GM19372 (cell line): ENCODE results near the gene BOD1L1.
A peak's percentile ranks its signal among the peaks of the same experiment; 100 is the strongest.

ENCODE experiments used
- ATAC-seq: cut with Tn5 transposase; IDR thresholded peaks from one replicate; pipeline ENCODE4 v1.9.1; 2021; ENCODE audit warnings: mild to moderate bottlenecking, low read depth, moderate library complexity; ENCODE audit not compliant: unreplicated experiment

The BOD1L1 gene

DNA sequence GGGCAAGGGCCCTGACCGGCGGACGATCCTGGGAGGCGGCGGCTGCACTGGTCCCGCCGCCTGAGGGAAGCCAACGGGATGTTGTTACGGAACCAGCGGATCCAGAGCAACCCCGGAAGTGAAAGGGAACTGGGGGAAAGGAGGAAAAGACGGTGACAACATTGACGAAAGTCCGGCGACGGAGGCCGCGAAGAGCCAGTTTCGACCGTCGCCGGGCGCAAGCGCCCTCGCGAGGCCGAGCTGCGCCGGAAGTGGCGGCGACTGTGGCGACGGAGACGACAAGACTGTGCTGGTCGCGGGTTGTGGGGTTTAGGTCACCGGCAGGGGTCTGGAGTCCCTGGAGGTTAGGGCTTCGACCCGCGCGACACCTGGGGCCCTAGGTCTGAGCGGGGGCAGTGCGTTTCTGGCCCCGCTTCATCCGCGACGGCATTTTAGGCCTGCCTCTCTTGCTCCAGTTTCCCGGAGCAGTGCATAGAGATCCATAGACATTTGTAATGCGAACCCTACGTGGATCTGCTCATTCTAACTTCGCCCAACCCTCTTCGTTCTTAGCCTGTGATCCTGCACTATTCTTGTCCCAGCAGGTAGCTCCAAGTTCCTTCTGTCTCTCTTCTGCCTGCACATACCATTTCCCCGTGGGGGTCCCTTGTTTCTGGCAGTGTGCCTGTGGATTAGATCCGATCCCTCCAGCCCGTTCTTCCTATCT is at the start of gene BOD1L1:
TSS of gene BOD1L1 (minus strand) at position 120 of the 706 bp plus-strand sequence. CDS start 138 bp downstream, outside the sequence.
- peak; percentile 90 for ATAC-seq

GRCh38 chr4:13674971-13675370 is 47.4 kb upstream of the BOD1L1 start:
- no peak for ATAC-seq

DNA sequence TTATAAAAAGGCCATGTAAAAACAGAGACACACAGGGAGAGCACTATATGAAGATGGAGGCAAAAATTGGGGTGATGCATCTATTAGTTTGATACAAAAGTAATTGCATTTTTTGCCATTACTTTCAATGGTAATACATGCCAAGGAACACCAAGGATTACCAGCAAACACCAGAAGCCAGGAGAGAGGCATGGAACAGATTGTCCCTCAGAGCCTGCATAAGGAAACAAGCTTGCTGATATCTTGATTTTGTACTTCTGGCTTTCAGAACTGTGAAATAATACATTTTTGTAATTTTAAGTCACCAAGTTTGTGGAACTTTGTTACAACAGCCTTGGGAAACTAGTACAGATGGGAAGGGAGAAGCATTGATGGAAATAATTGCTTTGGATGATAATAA is 45.6 kb upstream of the BOD1L1 start:
- no peak for ATAC-seq

GRCh38 chr4:13670456-13671160 is 43.1 kb upstream of the BOD1L1 start:
- no peak for ATAC-seq

DNA sequence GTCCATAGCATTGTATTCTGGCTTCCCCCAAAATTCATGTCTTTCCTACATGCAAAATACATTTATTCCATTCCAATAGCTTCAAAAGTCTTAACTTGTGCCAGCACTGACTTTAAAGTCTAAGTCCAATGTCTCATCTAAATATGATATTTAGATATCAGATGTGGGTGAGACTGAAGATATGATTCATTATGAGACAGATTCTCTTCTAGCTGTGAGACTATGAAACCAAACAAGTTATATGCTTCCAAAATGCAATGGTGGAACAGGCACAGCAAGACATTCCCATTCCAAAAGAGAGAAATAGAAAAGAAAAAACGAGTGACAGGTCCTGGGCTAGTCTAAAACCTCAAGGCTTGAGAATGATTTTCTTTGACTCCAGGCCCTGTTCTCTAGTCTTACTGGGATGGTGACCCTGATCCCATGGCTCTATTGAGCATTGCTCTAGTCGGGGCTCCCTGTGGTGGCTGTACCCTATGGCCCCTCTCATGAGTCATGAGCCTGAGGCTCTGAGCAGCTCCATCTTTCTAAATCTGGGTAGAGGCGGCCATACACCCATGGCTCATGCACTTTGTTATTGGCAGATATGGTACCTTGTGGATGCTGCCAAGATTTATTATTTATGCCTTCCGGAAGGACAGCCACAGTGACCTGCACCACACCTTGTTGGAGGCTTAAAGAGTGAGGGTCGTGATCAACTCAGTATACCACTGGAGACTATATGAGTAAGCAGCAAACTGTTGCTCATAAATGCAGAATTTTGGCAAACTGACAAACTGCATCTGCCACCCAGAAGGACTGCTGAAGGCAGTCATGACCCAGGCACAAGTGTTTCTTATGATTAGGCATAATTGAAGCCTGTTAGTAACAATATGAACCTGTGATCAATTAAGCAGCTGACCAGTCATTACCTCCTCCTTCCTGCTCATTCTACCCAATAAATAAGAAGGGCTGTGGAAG is 38.5 kb upstream of the BOD1L1 start:
- ATAC-seq: no peak

DNA sequence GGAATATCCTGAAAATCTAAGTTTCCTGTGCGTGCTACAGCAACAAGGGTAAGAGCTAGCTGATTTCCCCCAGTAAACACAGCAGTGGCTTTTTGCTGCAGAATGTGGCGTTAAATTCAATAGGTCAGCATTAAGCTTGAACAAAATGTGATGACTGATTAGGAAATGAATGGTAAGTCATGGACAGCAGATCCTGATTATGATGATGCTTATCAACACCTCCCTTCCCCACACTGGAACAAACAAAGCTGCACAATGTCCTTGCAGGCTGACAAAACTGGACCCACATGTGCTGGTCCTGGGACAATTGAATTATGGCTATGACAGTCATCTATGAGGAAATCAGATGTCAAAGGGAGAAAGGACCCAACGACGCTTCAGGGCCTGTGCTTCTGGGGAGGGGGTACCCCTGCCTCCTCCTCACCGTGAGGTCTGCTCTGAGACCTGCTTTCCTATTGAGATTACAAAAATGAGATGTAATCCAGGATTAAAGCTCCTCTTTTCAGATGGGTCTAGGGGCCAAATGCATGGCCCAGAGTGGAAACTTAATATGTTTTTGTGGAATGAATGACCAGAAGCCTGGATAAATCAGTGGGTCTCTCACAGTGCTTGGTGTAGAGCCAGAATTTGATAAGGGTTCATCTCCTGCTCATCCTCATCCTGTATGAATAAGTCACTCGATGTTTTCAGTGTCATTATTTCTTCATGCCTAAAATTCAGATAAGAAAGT is 32.0 kb upstream of the BOD1L1 start:
- ATAC-seq: no peak

GRCh38 chr4:13656569-13657405 is 29.3 kb upstream of the BOD1L1 start:
- ATAC-seq: peak; percentile 38

DNA sequence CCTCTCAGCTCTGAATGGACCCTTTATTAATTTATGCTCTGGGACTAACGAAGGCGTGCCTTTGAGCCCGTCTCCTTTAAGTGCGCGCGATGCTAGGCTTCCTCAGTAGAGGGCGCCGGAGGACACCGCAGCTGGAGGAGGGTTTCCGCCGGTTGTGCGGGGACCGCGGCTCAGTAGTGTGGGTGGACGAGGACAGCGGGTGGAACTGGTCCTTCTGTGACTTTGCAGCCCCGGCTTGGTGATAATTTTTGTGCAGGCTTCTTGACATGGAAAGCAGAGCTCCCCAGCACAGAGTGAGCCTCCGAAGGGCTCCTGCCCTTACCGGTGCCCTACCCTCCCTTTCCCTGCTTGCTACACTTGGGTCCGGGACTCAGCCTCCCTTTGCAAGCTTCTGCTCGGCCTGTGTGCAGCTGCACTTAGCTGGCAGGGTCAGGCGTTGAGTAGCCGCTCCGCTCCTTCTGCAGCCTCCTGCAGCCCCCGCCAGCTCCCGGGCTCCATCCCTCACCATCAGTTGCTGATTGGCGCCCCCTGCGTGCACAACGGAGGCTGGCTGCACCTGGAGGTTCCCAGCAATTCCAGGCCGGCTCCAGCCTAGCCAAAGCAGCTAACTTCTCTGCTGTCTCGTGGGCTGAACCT is 26.8 kb upstream of the BOD1L1 start:
- peak; percentile 91 for ATAC-seq

GRCh38 chr4:13653766-13654161 is 26.2 kb upstream of the BOD1L1 start:
- no peak for ATAC-seq

DNA sequence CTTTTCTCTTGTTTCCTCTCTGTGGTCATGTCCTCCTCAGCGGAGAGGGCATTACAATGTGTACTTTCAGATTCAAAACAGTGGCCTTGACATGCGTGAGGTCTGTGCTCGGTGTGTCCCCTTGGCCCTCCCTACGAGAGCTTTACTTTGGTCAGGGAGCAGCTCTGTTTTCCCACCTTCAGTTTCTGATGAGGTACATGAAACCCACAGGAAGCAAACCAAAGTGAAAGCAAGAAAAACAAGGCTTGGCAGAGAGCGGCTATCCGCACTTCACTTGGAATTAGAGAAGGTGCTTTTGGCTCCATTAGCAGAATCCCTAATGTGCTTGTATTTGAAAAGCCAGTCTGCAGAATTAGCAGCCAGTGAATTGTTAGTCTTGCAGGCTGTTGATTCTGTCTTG is 19.5 kb upstream of the BOD1L1 start:
- no peak for ATAC-seq

GRCh38 chr4:13645075-13645474 is 17.6 kb upstream of the BOD1L1 start:
- no peak for ATAC-seq

DNA sequence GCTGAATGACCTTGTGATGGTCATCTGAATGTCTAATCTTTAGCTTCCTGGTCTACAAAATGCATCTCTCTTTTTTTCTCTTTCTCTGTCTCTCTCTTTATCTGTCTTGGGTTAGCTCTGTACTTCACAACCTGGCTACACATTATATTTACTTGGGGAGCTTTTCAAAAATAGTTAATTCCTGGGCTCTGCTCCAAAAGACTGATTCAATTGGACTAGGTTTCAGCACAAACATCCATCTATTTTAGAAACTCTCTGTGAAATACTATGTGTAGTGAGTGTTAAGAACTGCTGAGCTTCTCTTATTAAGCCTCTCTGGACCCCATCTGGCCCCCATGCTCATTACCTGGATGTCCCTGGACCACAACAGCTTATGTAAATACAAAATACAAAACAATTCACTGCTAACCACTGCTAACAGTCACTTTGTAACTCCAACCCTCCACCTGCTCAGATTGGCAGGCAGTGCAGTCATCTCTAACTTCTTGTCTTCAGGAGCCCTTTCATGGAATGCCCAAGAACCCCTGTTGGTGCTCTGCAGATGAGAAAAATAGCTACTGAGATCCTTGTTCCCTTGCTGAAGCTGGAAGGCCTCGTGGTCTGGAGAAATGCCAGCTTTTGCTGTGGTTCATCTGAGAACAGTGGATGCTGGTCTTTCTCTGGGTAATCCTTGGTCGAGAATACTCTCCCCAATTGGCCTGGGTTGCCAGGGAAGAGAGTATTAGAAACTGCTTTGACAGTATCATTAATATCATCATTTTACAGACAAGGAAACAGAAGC is 14.8 kb upstream of the BOD1L1 start:
- ATAC-seq: no peak

- ATAC-seq: no peak
These were observed 13.6 kb upstream of the BOD1L1 start for GRCh38 chr4:13641084-13641483.

- no peak for ATAC-seq
These were observed 12.8 kb upstream of the BOD1L1 start for GRCh38 chr4:13640149-13640940.

- ATAC-seq: no peak
These were observed 7.8 kb upstream of the BOD1L1 start for GRCh38 chr4:13635286-13635799.

- no peak for ATAC-seq
These were observed 6.1 kb upstream of the BOD1L1 start for GRCh38 chr4:13633671-13634070.

- ATAC-seq: peak; percentile 30
These were observed 333 bp downstream of the BOD1L1 start for GRCh38 chr4:13627178-13627605.
